OCI-LY3 (cell line): ENCODE measurements around the gene KCNQ1.

Source experiments
- H2AFZ ChIP-seq: fragments of 200-600, 300-600 bp; shearing (Covaris generic); 2 replicates; pipeline ENCODE4 v1.6.0; 2014; ENCODE audit warnings: antibody characterized with exemption, low read depth, low read length
- H3K27ac ChIP-seq: fragments of 200-600, 300-600 bp; sonication (generic); 2 replicates; pipeline ENCODE4 v1.5.1; 2014; ENCODE audit warnings: mild to moderate bottlenecking, low read length, moderate library complexity, mixed read lengths
- H3K27me3 ChIP-seq: fragments of 200-600, 300-600 bp; sonication (generic); 2 replicates; pipeline ENCODE4 v1.6.1; 2014; ENCODE audit warnings: low read depth, low read length, mixed read lengths
- H3K36me3 ChIP-seq: fragments of 200-600, 300-600 bp; sonication (generic); replicated peaks from 2 replicates; pipeline ENCODE3; 2014; ENCODE audit warnings: low read depth, low read length, mixed read lengths
- H3K4me1 ChIP-seq: fragments of 300-600, 200-600 bp; sonication (generic); 2 replicates; pipeline ENCODE4 v1.6.1; 2014; ENCODE audit warnings: low read length, mixed read lengths
- H3K4me2 ChIP-seq: fragments of 200-600, 300-600 bp; sonication (generic); 2 replicates; pipeline ENCODE4 v1.6.1; 2014; ENCODE audit warnings: low read length, mixed read lengths
- H3K4me3 ChIP-seq: fragments of 300-600, 200-600 bp; sonication (generic); 2 replicates; pipeline ENCODE4 v1.5.1; 2014; ENCODE audit warnings: antibody characterized with exemption, mild to moderate bottlenecking, low read length, moderate library complexity
- H3K79me2 ChIP-seq: fragments of 300-600, 200-600 bp; shearing (Covaris generic); 2 replicates; pipeline ENCODE4 v1.6.1; 2014; ENCODE audit warnings: mild to moderate bottlenecking, low read length, mixed read lengths
- H3K9ac ChIP-seq: fragments of 300-600, 200-600 bp; shearing (Covaris generic); 2 replicates; pipeline ENCODE4 v1.6.0; 2014; ENCODE audit warnings: mild to moderate bottlenecking, low read length, moderate library complexity
- H3K9me3 ChIP-seq: fragments of 200-600, 300-600 bp; shearing (Covaris generic); 2 replicates; pipeline ENCODE4 v1.6.1; 2014; ENCODE audit warnings: low read length, mixed read lengths; ENCODE audit not compliant: insufficient read depth
- H4K20me1 ChIP-seq: fragments of 200-600, 300-600 bp; sonication (generic); 2 replicates; pipeline ENCODE4 v1.6.1; 2016; ENCODE audit warnings: low read length, mixed read lengths; ENCODE audit not compliant: insufficient read depth
- EZH2phosphoT487 ChIP-seq: fragments of 200-600 bp; shearing (Covaris generic); IDR thresholded peaks from 2 replicates; pipeline ENCODE4 v1.6.1; 2018; ENCODE audit warnings: antibody characterized with exemption, mixed run types, low read depth
- TF ChIP-seq, protein P1 (sequence below): fragments of 200-600, 300-600 bp; sonication (generic); IDR thresholded peaks from 2 replicates; pipeline ENCODE4 v1.5.1; 2014; ENCODE audit warnings: antibody characterized with exemption, low read length, low read depth

The KCNQ1 gene

DNA sequence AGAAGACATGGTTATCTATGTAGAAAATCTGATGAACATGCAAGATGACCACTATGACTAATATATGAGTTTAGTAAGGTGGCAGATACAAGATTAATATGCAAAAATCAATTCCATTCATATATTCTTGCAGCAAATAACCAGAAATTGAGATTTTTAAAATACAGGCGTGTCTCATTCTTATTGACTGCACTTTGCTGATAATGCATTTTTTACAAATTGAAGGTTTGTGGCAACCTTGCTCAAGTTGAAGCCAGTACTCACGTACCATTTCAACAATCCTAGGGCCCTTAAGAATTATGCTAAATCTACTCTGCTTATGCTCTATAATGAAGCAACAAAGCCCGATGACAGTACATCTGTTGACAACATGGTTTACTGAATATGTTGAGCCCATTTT is 150.4 kb downstream of the KCNQ1 start:
- Histone ChIP-seq H4K20me1 (no peaks in the 10 kb centered on the region), H3K36me3 (no peaks in the 10 kb centered on the region), H3K4me2 (no peak overlapping the region), H3K9me3 (peaks cover 3% of the 10 kb centered on the region; the same call in 1 of the 2 replicates), H2AFZ (no peak overlapping the region), H3K4me1 (no peaks in the 10 kb centered on the region), H3K27ac (no peak overlapping the region), H3K27me3 (peaks cover 35% of the 10 kb centered on the region), H3K4me3 (no peak overlapping the region), H3K9ac (no peak overlapping the region), H3K79me2 (no peaks in the 10 kb centered on the region)
- TF ChIP-seq EZH2phosphoT487: no peak
- TF ChIP-seq, protein P1, sequence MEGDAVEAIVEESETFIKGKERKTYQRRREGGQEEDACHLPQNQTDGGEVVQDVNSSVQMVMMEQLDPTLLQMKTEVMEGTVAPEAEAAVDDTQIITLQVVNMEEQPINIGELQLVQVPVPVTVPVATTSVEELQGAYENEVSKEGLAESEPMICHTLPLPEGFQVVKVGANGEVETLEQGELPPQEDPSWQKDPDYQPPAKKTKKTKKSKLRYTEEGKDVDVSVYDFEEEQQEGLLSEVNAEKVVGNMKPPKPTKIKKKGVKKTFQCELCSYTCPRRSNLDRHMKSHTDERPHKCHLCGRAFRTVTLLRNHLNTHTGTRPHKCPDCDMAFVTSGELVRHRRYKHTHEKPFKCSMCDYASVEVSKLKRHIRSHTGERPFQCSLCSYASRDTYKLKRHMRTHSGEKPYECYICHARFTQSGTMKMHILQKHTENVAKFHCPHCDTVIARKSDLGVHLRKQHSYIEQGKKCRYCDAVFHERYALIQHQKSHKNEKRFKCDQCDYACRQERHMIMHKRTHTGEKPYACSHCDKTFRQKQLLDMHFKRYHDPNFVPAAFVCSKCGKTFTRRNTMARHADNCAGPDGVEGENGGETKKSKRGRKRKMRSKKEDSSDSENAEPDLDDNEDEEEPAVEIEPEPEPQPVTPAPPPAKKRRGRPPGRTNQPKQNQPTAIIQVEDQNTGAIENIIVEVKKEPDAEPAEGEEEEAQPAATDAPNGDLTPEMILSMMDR: no peak

DNA sequence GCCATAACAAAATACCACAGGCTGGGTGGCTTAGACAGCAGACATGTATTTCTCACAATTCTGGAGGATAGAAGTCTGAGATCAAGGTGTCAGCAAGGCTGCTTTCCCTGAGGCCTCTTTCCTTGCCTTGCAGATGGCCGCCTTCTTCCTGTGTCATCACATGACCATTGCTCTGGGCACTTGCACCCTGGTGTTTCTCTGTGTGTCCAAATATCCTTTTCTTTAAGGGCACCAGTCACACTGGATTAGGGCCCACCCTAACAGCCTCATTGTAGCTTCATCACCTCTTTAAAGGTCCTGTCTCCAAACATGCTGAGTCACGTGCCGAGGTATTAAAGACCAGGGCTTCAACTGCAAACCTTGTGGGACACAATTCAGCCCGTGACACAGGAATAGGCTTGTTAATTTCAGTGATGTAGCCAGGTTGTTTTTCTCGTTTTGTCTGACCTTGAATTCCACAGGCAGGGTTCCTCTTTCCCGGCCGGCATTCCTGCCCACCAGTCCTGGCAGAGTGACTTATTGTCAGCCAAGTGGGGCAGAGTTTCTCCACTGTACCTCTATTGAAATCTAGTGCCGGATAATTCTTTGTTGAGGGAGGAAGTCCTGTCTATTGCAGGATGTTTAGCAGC is 154.9 kb downstream of the KCNQ1 start:
- Histone ChIP-seq H3K4me1 (no peaks in the 10 kb centered on the region), H3K4me2 (no peak overlapping the region), H4K20me1 (no peaks in the 10 kb centered on the region), H3K4me3 (no peak overlapping the region), H3K79me2 (no peaks in the 10 kb centered on the region), H3K9ac (no peak overlapping the region), H2AFZ (no peak overlapping the region), H3K9me3 (peaks cover 3% of the 10 kb centered on the region; the same call in 1 of the 2 replicates), H3K36me3 (no peaks in the 10 kb centered on the region), H3K27me3 (peaks cover 34% of the 10 kb centered on the region), H3K27ac (no peak overlapping the region)
- no peak for TF ChIP-seq EZH2phosphoT487
- TF ChIP-seq, protein P1: no peak

DNA sequence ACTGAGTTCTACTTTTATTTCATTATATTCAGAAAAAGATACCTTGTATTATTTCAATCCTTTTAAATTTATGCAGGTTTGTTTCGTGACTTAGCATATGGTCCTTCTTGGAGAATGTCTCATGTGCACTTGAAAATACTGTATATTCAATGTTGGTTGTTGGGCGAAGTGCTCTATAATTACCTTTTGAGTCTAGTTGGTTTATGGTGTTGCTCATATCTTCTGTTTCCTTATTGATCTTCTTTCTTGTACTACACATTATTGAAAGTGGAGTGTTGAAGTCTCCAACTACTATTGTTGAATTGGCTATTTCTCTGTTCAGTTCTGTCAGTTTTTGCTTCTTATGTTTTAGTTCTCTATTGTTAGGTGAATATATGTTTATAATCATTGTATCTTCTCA is 164.5 kb downstream of the KCNQ1 start:
- Histone ChIP-seq H3K36me3 (no peaks in the 10 kb centered on the region), H3K9ac (no peak overlapping the region), H3K4me3 (no peak overlapping the region), H3K9me3 (no peaks in the 10 kb centered on the region), H3K27me3 (peaks cover 33% of the 10 kb centered on the region), H3K4me2 (no peak overlapping the region), H3K27ac (no peak overlapping the region), H2AFZ (no peak overlapping the region), H4K20me1 (no peaks in the 10 kb centered on the region), H3K79me2 (no peaks in the 10 kb centered on the region), H3K4me1 (no peaks in the 10 kb centered on the region)
- no peak for TF ChIP-seq EZH2phosphoT487
- TF ChIP-seq, protein P1: no peak

DNA sequence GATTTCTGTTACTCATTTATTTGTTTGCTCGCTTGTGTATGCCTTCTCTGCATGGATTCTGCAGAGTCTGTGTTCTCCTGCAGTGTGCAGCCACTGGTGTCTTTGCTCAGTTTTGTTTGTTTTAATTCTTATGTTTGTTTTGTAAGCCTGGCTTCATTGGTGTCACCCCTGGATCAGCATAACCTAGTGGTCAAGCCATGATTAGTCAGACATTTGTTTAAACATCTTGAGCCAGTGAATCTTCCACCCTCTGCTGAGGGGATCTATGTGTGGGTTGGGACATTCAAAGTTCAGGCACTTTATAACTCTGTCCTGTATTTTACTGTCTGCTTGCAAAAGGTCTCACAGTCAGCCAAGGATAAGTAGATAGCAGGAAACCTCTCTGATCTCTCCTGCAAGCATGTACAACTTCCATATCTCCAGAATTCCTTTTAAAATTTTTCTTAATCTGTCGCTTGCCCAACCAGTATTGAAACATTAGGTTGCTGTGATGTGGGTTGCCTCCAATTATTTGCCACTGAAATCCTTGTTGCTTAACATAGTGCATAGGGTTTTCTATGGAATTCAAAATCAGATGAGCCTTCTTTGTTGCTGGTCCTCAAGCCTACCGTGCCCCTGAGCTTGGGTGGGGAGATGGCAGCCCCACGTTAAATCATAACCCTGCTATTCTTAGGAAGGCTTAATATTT is 168.2 kb downstream of the KCNQ1 start:
- TF ChIP-seq, protein P1: no peak
- no peak overlapping the region for H2AFZ ChIP-seq
- H3K4me3 ChIP-seq: no peak overlapping the region
- no peak overlapping the region for H3K27ac ChIP-seq
- no peaks in the 10 kb centered on the region for H4K20me1 ChIP-seq
- no peak overlapping the region for H3K4me2 ChIP-seq
- H3K36me3 ChIP-seq: no peaks in the 10 kb centered on the region
- H3K27me3 ChIP-seq: peaks cover 19% of the 10 kb centered on the region; the same call in 1 of the 2 replicates
- H3K9me3 ChIP-seq: no peaks in the 10 kb centered on the region
- H3K4me1 ChIP-seq: no peaks in the 10 kb centered on the region
- H3K79me2 ChIP-seq: no peaks in the 10 kb centered on the region
- no peak overlapping the region for H3K9ac ChIP-seq
